ENCODE data around the gene CAMK1D.

CAMK1D gene

DNA sequence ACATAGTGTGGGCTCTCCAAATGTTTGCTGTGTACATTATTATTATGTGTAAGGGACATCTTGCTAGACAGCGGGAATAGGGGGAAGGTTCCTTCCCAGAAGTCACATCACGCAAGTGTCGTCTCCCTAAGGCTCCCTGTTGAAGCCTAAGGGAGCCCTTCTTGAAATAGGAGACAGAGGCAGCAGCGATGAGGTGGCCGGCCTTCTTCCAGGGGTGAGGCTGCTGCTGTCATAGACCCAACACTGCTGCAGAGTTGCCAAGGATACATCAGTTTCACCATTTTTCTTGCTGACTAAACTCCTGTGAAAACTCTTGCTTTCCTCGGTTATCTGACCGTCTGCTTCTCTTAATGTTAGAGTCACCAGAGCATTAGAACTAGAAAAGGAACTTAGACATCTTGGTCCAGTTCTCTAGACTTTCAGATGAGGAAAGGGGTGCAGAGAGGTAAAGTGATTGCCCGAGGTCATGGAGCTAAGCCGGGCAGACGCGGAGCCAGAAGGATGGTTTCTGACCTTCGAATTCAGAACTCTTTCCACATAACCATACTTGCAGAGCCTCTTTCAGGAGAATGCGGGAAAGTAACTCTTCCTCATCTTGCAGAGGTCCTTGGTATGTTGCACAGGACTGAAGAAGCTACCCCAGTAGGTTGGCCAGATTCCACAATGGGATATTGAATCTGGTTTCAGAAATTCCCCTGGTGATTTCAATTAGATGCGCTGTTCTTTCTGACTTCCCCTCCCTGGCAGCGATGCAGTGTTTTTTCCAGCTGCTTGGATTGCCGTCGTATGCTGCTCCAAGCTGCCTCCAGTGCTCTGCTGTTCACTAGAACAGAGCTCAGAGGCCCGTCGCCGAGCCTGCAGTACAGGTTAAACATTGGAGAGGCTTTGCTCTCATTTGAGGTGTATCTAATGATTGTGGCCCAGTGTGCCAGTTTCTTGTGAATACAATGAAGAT lies 217.1 kb downstream of the CAMK1D start:
- no peak for DNase-seq

DNA sequence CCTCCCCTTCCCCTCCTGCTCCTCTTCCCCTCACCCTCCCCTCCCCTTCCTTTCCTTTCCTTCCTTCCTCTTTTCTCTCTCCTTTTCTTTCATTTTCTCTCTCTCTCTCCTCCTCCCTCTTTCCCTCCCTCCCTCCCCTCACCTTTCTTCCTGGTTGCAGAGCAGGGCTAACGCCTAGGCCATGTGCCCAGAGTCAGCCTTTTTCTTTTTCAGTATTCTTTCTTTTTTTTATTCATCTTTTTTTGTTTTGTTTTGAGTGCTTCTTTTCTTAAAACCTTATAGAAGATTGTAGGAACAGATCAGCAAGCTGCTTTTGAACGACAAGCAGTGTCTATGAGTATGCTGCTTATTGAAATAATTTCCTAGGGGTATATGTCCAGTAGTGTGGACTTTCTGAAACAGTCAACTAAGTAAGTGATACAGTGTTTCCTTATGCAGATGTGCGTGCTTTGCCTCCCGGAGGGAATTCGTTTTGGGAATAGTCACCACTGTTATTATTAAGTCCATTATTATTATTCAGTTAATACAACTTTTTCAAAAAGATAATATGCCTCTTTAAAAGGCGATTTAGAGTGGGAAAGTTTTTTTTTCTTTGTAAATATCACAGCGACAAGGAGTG lies 219.2 kb downstream of the CAMK1D start:
- DNase-seq: no peak

DNA sequence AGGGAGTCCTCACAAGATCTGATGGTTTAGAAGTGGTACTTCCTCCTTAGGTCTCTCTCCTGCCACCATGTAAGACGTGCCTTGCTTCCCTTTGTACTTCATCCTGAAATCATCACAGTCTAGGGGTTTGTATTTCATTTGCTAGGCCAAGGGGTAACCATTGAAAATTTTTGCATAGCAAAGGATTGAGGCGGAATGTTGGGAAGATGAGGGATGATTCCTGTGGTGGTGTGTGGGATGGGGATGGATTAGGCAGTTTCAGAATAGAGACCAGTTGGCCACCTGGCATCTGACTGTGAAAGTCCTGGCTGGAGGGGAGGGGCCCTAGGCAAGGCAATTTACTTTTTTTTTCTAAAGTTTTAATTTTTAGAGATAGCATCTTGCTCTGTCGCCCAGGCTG lies 222.9 kb downstream of the CAMK1D start:
- DNase-seq: peak; percentile 22

DNA sequence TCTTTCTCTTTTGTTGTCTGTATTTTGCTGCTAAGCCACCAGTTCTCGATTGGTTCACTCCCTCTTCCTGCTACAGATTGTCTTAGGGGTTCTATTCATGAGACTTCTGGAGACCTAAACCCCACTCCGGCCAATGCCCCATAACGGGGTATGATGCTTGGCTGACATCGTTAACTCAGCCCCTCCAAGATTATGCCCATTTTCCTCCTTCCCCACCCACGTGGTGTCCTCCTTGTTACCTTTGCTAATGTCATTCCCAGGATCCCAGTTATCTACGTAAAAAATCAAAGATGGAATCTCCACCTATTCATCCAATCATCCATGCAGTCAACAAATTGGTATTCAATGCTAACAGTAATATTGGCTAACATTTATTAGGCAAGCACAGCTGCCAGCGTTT lies 228.3 kb downstream of the CAMK1D start:
- no peak for DNase-seq

- DNase-seq: no peak
Measured at GRCh38 chr10:12579954-12580858, 230.9 kb downstream of the CAMK1D start.

DNA sequence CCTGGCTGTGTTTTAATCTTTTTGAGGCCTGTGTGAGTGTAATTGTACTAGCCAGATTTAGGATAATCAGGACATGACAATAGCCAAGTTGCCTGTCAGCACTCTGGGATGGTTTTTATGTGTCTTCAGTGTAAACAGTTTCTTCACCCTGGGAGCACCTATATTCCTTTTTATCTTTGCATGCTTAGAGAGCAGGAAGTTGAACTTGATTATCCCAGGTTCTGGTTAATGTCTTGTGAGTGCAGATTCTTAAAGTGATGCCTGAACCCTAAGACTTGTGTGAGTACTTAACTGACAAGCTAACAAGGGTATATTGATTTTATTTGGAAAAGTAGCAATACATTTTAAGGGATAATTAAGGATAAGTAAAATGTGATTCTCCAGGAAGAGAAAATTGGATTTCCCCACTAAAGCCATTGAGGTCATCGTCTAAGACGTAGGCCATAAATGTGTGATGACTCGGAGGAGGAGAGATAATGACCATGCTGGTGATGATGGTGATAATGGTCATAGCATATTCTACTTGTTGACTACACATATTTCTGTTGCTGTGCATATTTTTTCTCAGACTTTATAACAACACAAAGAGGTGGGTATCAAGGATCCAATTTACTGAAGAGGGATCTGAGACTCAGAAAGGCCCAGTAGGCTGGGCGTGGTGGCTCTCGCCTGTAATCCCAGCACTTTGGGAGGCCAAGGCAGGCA lies 234.7 kb downstream of the CAMK1D start:
- no peak for DNase-seq

- no peak for DNase-seq
Measured at GRCh38 chr10:12586741-12587140, 237.4 kb downstream of the CAMK1D start.

- DNase-seq: no peak
Measured at GRCh38 chr10:12587451-12587888, 238.1 kb downstream of the CAMK1D start.

DNA sequence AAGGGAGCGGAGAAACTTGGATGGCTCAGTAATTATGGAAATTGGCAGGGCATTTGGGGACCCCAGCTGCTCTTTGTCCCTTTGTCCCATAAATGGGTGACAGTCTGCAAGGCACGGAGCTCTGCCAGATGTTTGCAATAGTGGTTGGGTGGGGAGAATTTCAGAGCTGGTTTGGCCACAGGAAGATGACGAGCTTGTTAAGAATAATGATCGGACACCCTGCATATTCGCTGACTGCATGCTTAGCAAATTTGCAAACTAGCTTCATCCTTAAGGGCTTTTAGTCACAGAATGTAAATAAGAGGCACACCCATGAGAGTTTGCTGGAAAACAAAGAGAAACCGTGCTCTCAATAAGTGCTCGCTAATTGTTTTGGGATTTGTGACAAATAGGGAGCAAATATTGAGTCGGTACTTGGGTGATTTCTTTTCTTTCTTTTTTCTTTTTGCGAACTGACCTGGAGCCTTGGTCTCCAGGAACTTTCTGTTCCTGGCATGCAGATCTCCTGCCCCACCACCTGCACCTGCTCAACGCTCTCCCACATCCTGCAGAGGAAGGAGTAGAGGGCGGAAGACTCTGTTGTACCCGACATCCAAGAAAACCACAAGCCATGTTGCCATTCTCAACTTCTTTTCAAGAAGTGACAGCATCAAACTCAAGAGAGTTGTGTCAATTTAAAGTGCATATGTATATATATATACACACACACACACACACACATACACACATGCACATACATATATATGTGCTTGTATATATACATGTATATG lies 238.9 kb downstream of the CAMK1D start:
- peak; percentile 9 for DNase-seq

DNA sequence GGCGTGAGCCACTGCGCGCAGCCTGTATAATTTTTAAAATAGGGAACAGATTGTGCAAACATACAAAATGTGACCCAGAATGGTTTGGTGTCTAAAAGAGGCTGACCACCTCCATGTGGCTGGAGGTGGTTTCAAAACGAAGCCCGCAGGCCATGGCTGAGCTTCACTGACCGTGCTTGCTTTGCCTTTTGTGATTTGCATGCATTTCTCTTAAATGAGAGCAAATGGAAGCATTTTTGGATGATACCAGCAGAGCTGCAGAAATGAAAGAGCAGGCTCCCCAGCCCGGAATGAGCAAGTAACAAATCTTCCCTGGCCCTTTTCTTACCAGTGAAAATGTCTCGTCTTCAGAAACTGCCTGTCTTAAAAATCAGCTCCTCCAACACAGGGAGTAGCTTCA lies 239.9 kb downstream of the CAMK1D start:
- DNase-seq: no peak

DNA sequence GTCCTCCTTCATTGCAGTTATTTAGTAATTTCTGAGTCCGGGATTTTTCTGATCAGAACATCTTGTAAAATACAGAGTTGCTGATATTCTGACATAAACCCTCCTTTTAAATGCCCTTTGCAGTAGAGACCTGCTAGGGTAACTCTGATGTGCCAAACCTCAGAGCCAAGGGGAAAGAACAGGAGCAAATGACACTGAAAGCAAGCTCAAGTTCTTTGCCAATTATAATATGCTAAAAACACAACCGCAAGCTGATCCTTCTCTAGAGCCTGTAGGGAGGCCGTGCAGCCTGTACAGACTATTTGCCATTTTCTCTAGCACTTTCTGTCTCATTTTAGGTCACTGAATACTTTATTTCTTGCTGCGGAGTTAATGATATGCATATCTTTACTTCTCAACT lies 240.4 kb downstream of the CAMK1D start:
- DNase-seq: no peak

GRCh38 chr10:12590675-12591659 lies 241.6 kb downstream of the CAMK1D start:
- DNase-seq: peak; percentile 9

GRCh38 chr10:12592967-12593366 lies 243.6 kb downstream of the CAMK1D start:
- no peak for DNase-seq

GRCh38 chr10:12594448-12594944 lies 245.1 kb downstream of the CAMK1D start:
- peak; percentile 47 for DNase-seq

- DNase-seq: peak; percentile 56
Measured at GRCh38 chr10:12595936-12596576, 246.7 kb downstream of the CAMK1D start.

DNA sequence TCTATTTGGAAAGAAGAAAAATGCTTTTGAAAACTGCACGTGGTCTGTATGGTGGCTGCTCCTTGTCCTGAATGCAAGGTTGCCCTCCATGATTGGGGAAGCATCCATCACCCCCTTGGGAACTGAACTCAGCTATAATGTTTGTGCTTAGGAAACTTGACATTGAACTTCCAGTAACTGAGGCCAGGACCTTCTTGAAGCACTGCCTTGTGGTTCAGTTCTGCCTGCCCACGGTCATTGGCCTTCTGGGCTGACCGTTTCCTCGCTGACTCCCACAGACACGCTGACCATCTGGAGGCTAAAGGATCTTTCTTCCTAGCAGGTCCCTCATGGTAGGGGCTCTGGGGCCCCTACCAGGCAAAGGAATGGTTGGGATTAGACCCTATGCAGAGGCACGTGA lies 247.8 kb downstream of the CAMK1D start:
- no peak for DNase-seq

DNA sequence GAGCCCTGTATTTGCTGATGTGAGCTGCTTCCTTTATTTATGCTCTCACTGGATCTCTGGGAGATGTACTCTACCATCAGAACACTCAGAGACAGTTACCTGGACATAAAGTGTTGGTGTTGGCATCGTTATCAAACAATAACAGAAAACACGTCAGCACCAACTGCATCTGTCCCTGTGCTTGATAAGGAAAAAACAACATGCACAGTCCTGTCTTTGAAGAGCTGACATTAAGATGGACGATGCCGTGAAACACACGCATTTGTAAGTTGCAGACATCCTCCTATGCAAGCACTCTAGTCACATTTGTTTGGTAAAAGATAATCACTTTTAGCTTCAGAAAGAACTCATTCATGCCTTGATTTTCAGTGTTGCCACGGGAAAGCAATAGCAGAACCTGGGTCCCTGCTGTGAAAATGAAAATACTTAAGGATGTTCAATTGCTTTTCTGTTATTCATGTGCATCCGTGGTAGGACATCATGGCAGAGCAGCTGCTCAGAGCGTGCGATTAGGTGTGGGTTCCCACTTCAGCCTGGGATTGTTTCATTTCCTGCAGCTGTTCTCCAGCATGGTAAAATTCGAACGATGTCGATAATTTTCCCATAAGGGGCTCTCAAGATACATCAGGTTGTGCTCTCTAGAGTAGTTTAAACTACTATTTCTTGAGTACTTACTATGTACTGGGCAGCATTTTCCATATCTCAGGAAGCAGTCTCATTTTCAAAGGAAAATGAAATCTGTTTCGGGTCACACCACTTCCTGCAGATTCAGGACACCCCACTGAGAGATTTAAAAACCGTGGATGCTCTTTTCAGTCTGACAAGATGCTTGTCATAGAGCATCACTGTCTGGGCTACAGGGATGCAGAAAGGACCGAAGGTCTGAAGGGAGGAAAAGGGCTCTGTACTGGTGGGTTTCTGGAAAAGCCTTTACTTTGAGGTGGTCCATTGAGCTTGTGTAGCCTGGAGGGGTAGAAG lies 248.7 kb downstream of the CAMK1D start:
- DNase-seq: no peak

GRCh38 chr10:12600652-12601051 lies 251.3 kb downstream of the CAMK1D start:
- DNase-seq: peak; percentile 32
